MCF 10A (cell line): Measurements from ENCODE around the gene OTOL1. TPM values are rescaled to one million over a fixed set of nuclear protein-coding genes. Genes with fewer than 3 reads are reported as not detected.

Experiments
- total RNA-seq: library from RNA; stranded (reverse); gene quantifications from 2 replicates; pipeline ENCODE4 v1.2.3, GENCODE V29; 2022

Gene OTOL1
- total RNA-seq, 1 experiment from 2014 or later, result not detected

Other genes with a start within 250 kb of the OTOL1 start
- gene SPTSSB, start 125.3 kb upstream of the OTOL1 start, total RNA-seq, result not detected in 2 replicates